Measurements from ENCODE around the gene PTH1R. TPM values are rescaled to one million over a fixed set of nuclear protein-coding genes. Genes with fewer than 3 reads are reported as not detected.

Gene PTH1R
- total RNA-seq, 6 donors from 2014 or later, result 2.6 to 48.2 (median 16.2) TPM

- DNase-seq (peak; percentile 76 to 83), ATAC-seq (ENCODE audit: low FRiP score in 2 of 2) (peak; percentile 38 to 68)
- Histone ChIP-seq H3K27me3 (no peaks in the 10 kb centered on the region), H3K36me3 (peaks cover 0 to 5% (median 2%) of the 10 kb centered on the region in 4 donors), H3K27ac (peak overlapping the region; percentile 83 to 90 (median 84)), H3K4me3 (no peak overlapping the region), H3K4me1 (peaks cover 95 to 100% (median 98%) of the 10 kb centered on the region in 4 donors), H3K9me3 (no peaks in the 10 kb centered on the region)
- TF ChIP-seq EP300 (IDR thresholded peaks at IDR 0.05), result no peak
- peak in 1 of 2 donors; percentile 26 for TF ChIP-seq POLR2AphosphoS5 (IDR thresholded peaks at IDR 0.05)
- TF ChIP-seq POLR2A (IDR thresholded peaks at IDR 0.05), result no peak
- TF ChIP-seq CTCF (IDR thresholded peaks at IDR 0.05), result peak in 1 of 6 experiments; percentile 4
- 24 to 25% methylated on average over 4 to 6 of the region's 6 CpGs for WGBS, 2 donors
Observed at GRCh38 chr3:46931631-46932331, 54.3 kb downstream of the PTH1R start.

GRCh38 chr3:46932455-46933225, 55.1 kb downstream of the PTH1R start:
- WGBS, 2 donors, result 57 to 74% methylated on average over 5 to 7 of the region's 7 CpGs
- no peak overlapping the region for H3K4me3 ChIP-seq
- no peaks in the 10 kb centered on the region for H3K27me3 ChIP-seq
- ATAC-seq (ENCODE audit: low FRiP score in 2 of 2) (no peak), DNase-seq (no peak)
- peaks cover 86 to 95% (median 91%) of the 10 kb centered on the region in 4 donors for H3K4me1 ChIP-seq
- H3K9me3 ChIP-seq, result no peaks in the 10 kb centered on the region
- TF ChIP-seq CTCF (IDR thresholded peaks at IDR 0.05) (no peak), POLR2AphosphoS5 (IDR thresholded peaks at IDR 0.05) (no peak), EP300 (IDR thresholded peaks at IDR 0.05) (no peak), POLR2A (IDR thresholded peaks at IDR 0.05) (no peak)
- peaks cover 0 to 12% (median 9%) of the 10 kb centered on the region in 4 donors for H3K36me3 ChIP-seq
- H3K27ac ChIP-seq, result peak overlapping the region; percentile 83 to 90 (median 84)

- DNase-seq (no peak), ATAC-seq (ENCODE audit: low FRiP score in 2 of 2) (no peak)
- Histone ChIP-seq H3K9me3 (no peaks in the 10 kb centered on the region), H3K27me3 (no peaks in the 10 kb centered on the region), H3K36me3 (peaks cover 0 to 18% (median 12%) of the 10 kb centered on the region in 4 donors), H3K4me1 (peaks cover 83 to 95% (median 85%) of the 10 kb centered on the region in 4 donors), H3K27ac (peak overlapping the region; percentile 83 to 90 (median 84)), H3K4me3 (no peak overlapping the region)
- TF ChIP-seq CTCF (IDR thresholded peaks at IDR 0.05) (no peak), EP300 (IDR thresholded peaks at IDR 0.05) (no peak), POLR2AphosphoS5 (IDR thresholded peaks at IDR 0.05) (no peak), POLR2A (IDR thresholded peaks at IDR 0.05) (no peak)
- 52 to 68% methylated on average over 5 to 6 of the region's 6 CpGs for WGBS, 2 donors
Observed at GRCh38 chr3:46933261-46933660, 55.7 kb downstream of the PTH1R start.

- Histone ChIP-seq H3K36me3 (peaks cover 0 to 22% (median 13%) of the 10 kb centered on the region in 4 donors), H3K9me3 (no peaks in the 10 kb centered on the region), H3K27ac (peak overlapping the region; percentile 83 to 90 (median 84)), H3K27me3 (no peaks in the 10 kb centered on the region), H3K4me3 (no peak overlapping the region), H3K4me1 (peaks cover 84 to 97% (median 85%) of the 10 kb centered on the region in 4 donors)
- ATAC-seq (ENCODE audit: low FRiP score in 2 of 2) (no peak), DNase-seq (no peak)
- WGBS, 2 donors, result 56 to 70% methylated on average over 2 of the region's 2 CpGs
- TF ChIP-seq POLR2AphosphoS5 (IDR thresholded peaks at IDR 0.05) (no peak), POLR2A (IDR thresholded peaks at IDR 0.05) (no peak), CTCF (IDR thresholded peaks at IDR 0.05) (no peak), EP300 (IDR thresholded peaks at IDR 0.05) (no peak)
Observed at GRCh38 chr3:46934072-46934471, 56.6 kb downstream of the PTH1R start.

All from upper lobe of left lung (tissue), 6 donors.